HG03575 (cell line): ENCODE results near the gene MPP2.
"Not testable (repeated sequence)": the region's sequence is repeated elsewhere in the genome, so short reads cannot be mapped to it uniquely, and the experiment has no call there.

Experiments used
- ATAC-seq: cut with Tn5 transposase; IDR thresholded peaks from one replicate; pipeline ENCODE4 v1.9.1; 2021; ENCODE audit not compliant: unreplicated experiment, insufficient number of reproducible peaks, low FRiP score; ENCODE audit errors: extremely low read depth

The MPP2 gene

DNA sequence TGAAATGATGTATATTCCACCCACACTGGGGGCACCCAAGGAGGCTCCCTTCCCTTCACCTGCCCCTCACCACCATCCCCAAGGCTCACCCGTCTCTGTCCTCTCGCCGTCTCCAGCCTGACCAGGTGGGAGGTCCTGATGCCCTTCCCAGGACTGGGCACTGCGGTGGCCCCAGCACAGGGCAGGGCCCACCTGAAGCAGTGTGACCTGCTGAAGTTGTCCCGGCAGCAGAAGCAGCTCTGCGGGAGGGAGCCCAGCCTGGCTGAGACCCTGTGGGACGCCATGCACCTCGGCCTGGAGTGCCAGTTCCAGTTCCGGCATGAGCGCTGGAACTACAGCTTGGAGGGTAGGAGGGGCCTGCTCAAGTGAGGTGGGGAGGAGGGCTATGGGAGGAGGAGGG is 25.0 kb upstream of the MPP2 start:
- ATAC-seq, result no peak

DNA sequence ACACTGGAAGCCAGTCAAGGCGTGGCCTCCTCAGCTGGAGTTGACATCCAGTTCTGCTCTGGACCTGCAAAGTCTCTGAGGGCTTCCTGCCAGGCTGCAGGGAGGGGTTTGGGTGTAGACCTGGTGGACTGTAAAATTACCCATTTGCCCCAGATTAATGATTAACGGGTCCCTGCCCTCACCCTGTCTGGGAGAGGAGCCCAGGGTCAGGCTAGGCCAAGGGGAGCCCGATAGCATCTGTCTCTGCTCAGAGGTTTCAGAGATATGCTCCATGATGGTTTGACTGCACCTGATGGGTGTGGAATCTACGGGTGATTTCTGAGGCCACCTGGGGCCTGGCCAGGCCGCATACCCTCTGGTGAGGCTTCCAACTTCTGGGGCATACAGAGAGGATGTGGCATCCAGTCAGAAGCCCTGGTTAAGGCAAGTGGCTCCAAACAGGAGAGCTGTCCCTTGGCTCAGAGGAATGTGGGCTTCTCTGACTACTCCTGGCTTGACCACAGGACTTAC is 23.8 kb upstream of the MPP2 start:
- no peak for ATAC-seq

DNA sequence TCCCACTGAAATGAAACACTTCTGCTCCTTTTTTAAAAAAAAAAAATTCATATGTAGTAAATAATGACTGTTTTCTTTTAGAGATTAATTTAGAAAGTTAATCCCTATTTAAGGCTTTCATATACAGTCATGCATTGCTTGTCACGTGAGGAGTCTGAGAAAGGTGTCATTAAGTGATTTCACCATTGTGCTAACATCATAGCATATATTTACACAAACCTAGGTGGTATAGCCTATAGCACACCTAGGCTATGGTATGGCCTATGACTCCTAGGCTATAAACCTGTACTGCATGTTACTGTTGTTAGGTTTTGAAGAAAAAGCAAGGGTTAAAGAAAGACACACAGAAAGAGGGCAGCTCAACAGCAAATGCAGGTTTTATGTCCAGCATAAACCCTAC is 21.3 kb upstream of the MPP2 start:
- ATAC-seq, result no peak

- ATAC-seq, result not testable (repeated sequence)
Measured at GRCh38 chr17:43927929-43928328, 20.6 kb upstream of the MPP2 start.

DNA sequence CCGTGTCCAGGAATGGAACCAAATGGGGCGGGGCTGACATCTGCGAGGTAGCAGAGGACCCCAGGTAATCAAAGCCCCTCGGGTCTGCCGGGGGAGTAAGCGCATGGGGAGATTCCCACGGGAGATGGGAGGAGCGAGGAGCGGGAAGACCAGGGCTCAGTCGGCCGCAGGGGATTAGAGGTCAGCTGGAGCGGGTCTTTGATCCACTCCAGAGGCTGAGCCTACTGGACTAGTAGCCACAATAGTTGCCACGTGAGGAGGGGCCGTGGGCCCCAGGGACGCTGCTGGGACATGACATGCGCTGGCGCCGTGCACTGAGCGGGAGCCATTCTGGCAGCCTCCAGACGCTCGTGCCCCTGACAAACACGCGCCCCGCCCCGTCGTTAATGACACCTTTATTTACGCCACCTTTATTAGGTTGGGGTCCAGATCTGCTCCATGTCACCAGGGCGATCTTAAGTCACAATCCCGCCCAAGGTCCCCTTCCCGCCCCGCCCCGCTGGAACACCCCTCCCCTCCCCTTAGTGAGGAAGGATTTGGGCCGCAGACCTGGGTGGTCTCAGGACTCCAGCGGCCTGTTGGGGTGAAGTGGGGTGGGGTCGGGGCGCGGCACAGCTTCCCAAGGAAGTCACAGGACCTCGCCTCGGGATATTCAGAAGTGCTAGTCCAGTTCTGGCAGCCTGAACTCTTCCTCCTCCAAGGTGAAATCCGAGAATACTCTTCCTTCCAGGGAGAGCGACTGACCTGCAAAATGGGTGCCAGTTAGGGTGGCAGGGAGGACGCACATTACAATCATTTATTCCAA is 19.9 kb upstream of the MPP2 start:
- no peak for ATAC-seq

- ATAC-seq, result no peak
Measured at GRCh38 chr17:43924558-43924957, 17.2 kb upstream of the MPP2 start.

GRCh38 chr17:43920500-43921095 is 13.3 kb upstream of the MPP2 start:
- ATAC-seq, result no peak

- no peak for ATAC-seq
Measured at GRCh38 chr17:43918026-43918389, 10.7 kb upstream of the MPP2 start.

DNA sequence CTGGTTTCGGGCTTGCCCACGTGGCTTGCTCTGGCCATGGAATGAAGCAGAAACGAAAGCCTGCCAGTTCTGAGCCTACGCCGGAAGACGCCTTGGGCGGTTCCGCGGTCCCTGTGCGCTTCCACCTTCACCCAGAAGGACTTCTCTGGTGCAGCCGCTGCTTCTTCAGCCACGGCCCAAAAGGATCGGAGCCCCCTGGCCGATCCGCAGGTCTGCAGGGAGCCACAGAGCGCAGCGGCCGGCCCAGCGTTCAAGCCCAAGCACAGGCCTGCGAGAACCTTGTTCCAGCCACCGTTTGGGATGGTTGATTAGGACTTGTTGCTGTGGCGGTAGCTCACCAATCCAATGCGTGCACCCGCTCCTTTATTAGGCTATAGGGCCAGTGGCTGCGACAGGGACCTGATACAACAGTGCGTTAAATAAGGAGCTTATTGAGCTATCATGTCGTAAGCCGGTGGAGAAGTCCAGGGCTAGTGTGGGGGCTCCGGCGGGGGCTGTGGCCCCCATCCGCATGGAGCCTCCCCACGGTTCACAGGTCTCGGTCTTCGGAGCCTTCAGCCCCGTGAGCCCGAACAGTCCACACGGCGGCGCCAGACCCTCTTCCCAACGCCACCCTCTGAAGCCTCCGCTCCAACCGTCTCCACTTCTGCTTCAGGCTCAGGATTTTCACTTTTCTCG is 10.2 kb upstream of the MPP2 start:
- ATAC-seq, result no peak

DNA sequence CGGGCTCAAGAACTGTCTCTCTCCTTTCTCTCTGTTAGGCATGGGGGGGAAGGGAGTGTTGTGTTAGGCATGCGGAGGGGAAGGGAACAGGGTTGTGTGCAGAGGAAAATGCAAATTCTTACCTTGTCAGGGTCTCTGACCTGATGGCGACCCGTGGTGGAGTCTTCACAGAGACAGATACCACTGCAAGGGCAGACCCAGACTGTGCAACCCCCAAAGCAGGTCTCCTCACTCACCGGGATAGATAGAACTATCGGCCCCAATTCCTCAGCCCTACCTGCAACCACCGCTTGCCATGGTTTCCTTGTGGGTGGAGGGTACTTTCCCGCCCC is 9.6 kb upstream of the MPP2 start:
- ATAC-seq, result no peak

GRCh38 chr17:43916385-43916784 is 9.0 kb upstream of the MPP2 start:
- ATAC-seq, result no peak

- no peak for ATAC-seq
Measured at GRCh38 chr17:43915559-43915958, 8.2 kb upstream of the MPP2 start.

- no peak for ATAC-seq
Measured at GRCh38 chr17:43914451-43914850, 7.1 kb upstream of the MPP2 start.

DNA sequence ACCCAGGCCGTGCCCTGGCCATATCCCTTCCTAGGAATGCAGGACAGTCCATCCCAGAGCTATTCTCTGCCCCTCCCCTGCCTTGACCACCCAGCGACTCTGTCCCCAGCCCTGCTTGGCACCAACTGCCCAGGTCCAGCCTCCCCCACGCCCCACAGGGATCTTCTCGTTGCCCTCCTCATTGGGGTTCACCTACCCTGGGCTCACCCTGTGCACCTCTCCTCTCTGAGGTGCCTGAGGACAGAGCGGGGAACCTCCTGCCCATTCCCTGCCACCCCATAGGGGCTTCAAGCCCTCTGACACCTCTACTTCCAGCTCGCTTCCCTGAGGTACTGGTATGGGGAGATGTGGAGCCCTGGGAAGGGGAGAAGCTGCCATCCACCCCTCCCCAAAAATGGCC is 6.2 kb upstream of the MPP2 start:
- no peak for ATAC-seq

DNA sequence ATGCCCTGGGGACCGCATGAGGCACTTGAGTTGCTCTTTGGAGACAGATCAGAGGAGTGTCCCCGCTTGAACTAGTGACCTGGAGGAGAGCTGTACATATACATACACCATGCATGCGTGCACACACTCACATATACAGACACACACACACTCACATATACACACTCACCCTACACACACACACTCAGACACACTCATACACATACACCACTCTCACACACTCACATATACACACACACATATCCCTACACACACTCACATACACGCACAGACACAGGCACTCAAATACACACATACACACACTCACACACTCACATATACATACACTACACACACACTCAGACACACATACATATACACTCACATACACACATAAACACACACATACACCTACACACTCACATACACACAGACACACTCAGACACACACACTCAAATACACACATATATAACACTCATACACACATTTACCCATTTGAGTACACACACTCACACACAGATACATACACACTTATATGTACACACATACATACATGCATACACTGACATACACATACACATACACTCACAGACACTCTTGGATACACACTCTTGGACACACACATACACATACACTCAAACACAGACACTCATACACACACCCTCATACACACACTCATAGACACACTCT is 5.4 kb upstream of the MPP2 start:
- ATAC-seq, result no peak

DNA sequence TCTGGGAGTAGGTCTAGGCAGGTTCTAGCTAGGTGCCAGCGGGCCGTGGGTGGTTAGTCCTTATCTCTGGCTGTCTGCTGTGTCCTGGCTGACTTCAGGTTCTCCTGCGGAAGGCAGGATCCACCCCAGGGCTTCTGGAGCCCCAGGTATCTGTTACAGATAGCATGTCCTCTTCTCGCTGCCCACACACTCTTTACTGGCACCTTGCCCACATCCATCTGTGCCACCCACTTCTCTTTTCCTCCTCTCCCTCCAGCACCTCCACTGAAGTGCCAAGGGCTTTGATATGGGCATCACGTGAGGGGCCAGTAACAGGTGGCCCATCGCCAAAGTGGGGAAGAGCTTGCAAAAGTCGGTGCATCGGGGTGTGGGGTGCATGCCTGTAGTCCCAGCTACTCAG is 4.6 kb upstream of the MPP2 start:
- no peak for ATAC-seq

GRCh38 chr17:43909537-43910231 is 2.3 kb upstream of the MPP2 start:
- no peak for ATAC-seq

DNA sequence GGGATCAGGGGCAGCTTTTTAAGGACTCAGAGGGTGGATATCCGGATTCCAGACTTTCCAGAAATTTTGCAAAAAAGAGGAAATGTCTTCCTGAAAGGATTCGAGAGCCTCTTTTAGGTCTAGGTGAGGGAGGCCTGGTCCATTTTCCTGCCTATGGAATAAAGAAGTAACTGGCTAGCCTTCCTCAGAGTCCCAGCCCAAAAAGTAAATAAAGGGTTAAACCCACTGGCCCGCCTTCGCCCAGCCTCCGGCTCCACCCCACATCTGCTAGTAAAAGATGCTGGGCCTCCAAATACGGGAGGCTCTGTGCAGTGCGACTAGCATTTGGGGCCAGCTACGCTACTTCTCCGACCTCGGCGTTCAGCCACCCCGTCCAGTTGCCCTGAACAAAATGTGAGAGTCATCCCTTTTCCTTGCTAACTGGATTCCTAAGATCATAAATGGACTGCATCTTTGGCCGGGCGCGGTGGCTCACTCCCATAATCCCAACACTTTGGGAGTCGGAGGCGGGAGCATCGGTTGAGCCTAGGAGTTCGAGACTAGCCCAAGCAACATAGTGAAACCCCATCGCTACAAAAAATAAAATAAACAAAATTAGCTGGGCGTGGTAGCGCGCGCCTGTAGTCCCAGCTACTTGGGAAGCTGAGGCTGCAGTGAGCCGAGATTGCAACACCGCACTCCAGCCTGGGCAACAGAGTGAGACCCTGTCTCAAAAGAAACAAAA is 824 bp upstream of the MPP2 start:
- ATAC-seq, result no peak
